Measurements from ENCODE around the gene ATP13A3.

DNA sequence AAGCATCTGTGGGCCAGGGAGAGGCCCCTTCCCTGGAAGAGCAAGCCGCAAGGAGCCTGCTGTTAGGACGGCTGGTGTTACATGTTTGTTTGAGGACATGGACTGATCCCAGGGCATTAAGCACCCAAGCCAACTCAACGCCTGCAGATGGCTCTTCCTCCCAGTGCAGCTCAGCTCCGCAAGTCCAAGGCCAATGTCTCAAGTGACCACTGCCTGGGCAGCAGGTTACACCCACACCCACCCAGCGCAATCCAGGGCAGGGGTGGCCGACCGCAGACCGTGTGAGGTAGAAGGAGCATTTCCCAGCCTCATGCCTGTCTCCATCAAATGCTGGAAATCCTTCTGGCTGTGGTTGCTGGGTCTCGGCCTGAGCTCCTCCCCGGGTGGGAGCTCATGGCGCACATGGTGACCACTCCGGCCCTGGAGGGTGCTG lies 102.2 kb downstream of the ATP13A3 start:
- TF ChIP-seq, protein P1, sequence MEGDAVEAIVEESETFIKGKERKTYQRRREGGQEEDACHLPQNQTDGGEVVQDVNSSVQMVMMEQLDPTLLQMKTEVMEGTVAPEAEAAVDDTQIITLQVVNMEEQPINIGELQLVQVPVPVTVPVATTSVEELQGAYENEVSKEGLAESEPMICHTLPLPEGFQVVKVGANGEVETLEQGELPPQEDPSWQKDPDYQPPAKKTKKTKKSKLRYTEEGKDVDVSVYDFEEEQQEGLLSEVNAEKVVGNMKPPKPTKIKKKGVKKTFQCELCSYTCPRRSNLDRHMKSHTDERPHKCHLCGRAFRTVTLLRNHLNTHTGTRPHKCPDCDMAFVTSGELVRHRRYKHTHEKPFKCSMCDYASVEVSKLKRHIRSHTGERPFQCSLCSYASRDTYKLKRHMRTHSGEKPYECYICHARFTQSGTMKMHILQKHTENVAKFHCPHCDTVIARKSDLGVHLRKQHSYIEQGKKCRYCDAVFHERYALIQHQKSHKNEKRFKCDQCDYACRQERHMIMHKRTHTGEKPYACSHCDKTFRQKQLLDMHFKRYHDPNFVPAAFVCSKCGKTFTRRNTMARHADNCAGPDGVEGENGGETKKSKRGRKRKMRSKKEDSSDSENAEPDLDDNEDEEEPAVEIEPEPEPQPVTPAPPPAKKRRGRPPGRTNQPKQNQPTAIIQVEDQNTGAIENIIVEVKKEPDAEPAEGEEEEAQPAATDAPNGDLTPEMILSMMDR (IDR thresholded peaks at IDR 0.05), result no peak
- TF ChIP-seq POLR2A (IDR thresholded peaks at IDR 0.05), result no peak

Measured in heart left ventricle (tissue), 13 donors.